Measurements from ENCODE around the gene FGFBP1. TPM values are rescaled to one million over a fixed set of nuclear protein-coding genes. Genes with fewer than 3 reads are reported as not detected.

The FGFBP1 gene
- total RNA-seq, 1 experiment from 2014 or later, result not detected

GRCh38 chr4:15968551-15969300 lies 30.2 kb upstream of the FGFBP1 start:
- no peak overlapping the region for H2AK5ac ChIP-seq (ENCODE audit: insufficient read length, low read length)
- H4K5ac ChIP-seq (ENCODE audit: insufficient read length, low read depth, low read length), result no peak overlapping the region
- Mint-ChIP-seq H3K36me3 (ENCODE audit: insufficient read depth in 1 of 3, low read depth in 3 of 3) (peaks cover 26 to 41% (median 31%) of the 10 kb centered on the region in 3 experiments), H3K9me3 (peaks cover 4 to 11% of the 10 kb centered on the region in 2 experiments; a peak in 3 of 5 replicates), H3K4me3 (no peak overlapping the region), H3K4me1 (peaks cover 0 to 4% of the 10 kb centered on the region in 2 experiments; a peak in 2 of 4 replicates), H3K27ac (no peak overlapping the region), H3K27me3 (ENCODE audit: low read depth) (no peaks in the 10 kb centered on the region; the same call in 1 of the 2 replicates)
- DNase-seq, result no peak
- no peaks in the 10 kb centered on the region for H3K9me3 ChIP-seq (ENCODE audit: control insufficient read depth, low read depth, low read length)
- H3K56ac ChIP-seq (ENCODE audit: insufficient read length, low read depth, low read length), result no peak overlapping the region
- no peak overlapping the region for H2BK12ac ChIP-seq (ENCODE audit: insufficient read length, low read depth, low read length)
- H3K27me3 ChIP-seq (ENCODE audit: insufficient read depth, low read length), result no peaks in the 10 kb centered on the region
- no peak overlapping the region for H3K4me2 ChIP-seq (ENCODE audit: insufficient read depth, insufficient read length, low read length)
- H3K14ac ChIP-seq (ENCODE audit: insufficient read depth, low read length), result no peak overlapping the region
- no peak overlapping the region for H3K9ac ChIP-seq (ENCODE audit: extremely low read depth, insufficient read length, low read length)
- H3K79me2 ChIP-seq (ENCODE audit: insufficient read depth, low read length), result no peaks in the 10 kb centered on the region
- H3K79me1 ChIP-seq (ENCODE audit: insufficient read depth, low read depth, low read length, poor library complexity, severe bottlenecking), result no peaks in the 10 kb centered on the region
- H2BK15ac ChIP-seq (ENCODE audit: low read depth, low read length), result no peak overlapping the region
- no peak overlapping the region for H3K23ac ChIP-seq (ENCODE audit: insufficient read length, low read depth, low read length)
- no peak overlapping the region for H2BK20ac ChIP-seq (ENCODE audit: low read depth, low read length, poor library complexity, severe bottlenecking)
- H3K18ac ChIP-seq (ENCODE audit: insufficient read length, low read depth, low read length), result no peak overlapping the region
- H4K20me1 ChIP-seq (ENCODE audit: control insufficient read depth, insufficient read depth, insufficient read length), result no peaks in the 10 kb centered on the region
- no peak overlapping the region for H4K91ac ChIP-seq (ENCODE audit: insufficient read length, low read depth, low read length)
- TF ChIP-seq, protein P1, sequence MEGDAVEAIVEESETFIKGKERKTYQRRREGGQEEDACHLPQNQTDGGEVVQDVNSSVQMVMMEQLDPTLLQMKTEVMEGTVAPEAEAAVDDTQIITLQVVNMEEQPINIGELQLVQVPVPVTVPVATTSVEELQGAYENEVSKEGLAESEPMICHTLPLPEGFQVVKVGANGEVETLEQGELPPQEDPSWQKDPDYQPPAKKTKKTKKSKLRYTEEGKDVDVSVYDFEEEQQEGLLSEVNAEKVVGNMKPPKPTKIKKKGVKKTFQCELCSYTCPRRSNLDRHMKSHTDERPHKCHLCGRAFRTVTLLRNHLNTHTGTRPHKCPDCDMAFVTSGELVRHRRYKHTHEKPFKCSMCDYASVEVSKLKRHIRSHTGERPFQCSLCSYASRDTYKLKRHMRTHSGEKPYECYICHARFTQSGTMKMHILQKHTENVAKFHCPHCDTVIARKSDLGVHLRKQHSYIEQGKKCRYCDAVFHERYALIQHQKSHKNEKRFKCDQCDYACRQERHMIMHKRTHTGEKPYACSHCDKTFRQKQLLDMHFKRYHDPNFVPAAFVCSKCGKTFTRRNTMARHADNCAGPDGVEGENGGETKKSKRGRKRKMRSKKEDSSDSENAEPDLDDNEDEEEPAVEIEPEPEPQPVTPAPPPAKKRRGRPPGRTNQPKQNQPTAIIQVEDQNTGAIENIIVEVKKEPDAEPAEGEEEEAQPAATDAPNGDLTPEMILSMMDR (conservative IDR thresholded peaks at IDR 0.05), result no peak
- H3K4me1 ChIP-seq (ENCODE audit: insufficient read depth, low read length), result no peaks in the 10 kb centered on the region
- no CpG with 5 or more reads among the region's 11 CpGs for WGBS (ENCODE audit: extremely low coverage, insufficient read length, low lambda C conversion rate)
- H2BK5ac ChIP-seq (ENCODE audit: insufficient read length, low read length), result no peak overlapping the region
- no peaks in the 10 kb centered on the region for H3K23me2 ChIP-seq (ENCODE audit: insufficient read length, low read depth, low read length, poor library complexity, severe bottlenecking)
- no peak overlapping the region for H2BK120ac ChIP-seq (ENCODE audit: low read depth, low read length, poor library complexity, severe bottlenecking)
- H3K4ac ChIP-seq (ENCODE audit: low read depth, low read length), result no peak overlapping the region
- H2AFZ ChIP-seq (ENCODE audit: low read length), result no peak overlapping the region
- no peak overlapping the region for H3K27ac ChIP-seq (ENCODE audit: insufficient read length, low read depth, low read length)
- H3T11ph ChIP-seq (ENCODE audit: low read length), result no peak overlapping the region
- H4K8ac ChIP-seq (replicated peaks; ENCODE audit: insufficient read length, low read depth, low read length), result no peak overlapping the region
